GM18858 (cell line): ENCODE data around the gene MACROD2.

Source experiments
- ATAC-seq: cut with Tn5 transposase; IDR thresholded peaks from one replicate; pipeline ENCODE4 v1.9.1; 2021; ENCODE audit not compliant: unreplicated experiment

MACROD2 gene

DNA sequence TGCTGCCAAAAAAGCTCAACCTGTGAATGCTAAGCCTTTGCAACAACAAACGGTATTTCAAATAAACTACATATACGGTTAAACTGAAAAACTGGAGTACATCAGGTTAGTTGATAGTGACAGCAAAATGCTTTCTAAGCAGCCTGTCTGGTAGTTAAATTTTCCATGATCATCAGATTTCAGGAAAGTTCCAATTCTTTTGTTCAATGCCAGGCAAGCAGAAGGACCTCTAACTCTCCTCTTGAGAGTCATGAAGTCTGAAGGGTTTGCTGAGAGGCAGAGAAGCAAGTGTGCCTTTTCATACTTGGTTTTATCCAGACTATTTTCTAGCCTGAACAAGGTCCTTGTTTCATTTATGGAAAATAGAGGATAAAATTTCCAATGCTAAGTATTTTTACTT lies 337.6 kb downstream of the MACROD2 start:
- no peak for ATAC-seq

DNA sequence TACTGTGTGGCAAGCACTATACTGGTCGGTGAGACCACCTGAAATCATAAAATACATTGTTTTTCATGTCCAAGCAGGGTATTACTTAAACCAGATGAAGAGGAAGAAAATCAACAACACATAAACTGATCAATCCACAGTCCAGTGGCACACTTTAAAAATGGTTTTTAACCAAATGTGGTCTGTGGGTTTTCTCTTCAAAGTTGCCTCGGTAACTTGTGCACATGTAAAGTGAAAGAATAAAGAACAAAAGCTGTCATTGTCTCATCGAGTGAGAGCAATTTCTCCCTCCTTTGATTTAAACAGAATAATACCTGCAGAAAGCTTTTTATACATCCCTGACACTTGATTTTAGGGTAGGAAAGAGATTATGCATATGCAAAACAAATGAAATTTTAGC lies 338.4 kb downstream of the MACROD2 start:
- ATAC-seq = no peak

DNA sequence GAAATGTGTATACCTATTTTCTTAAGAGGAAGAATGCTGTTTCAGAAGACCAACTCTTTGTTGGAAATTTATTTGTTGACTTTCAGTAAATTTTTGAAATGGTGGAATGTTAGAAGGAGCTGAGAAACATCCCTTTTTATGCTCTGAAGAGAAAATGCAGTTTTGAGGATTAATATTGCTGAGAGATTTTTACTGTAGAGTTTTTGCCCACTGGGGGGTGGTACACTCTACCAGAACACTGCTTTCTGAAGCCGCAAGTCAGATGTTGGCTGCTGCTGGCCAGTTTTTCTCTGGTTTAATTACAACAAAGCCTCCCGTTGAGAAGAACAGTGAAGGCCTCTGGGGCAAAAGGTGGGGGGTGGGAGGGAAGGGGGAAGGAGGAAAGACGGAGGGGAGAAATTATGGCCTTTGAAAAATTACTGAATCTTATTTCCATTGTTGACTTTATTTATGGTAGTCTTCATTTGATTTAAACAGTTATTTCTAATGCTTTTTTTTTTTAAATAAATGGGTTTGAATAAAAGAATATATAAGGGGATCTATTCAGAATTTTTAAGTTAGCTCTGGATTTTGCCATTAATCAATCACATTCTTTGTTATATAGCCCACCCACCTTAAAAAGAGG lies 339.1 kb downstream of the MACROD2 start:
- ATAC-seq = no peak

GRCh38 chr20:14335052-14335451 lies 339.7 kb downstream of the MACROD2 start:
- ATAC-seq = no peak

- no peak for ATAC-seq
These were observed 341.4 kb downstream of the MACROD2 start for GRCh38 chr20:14336686-14337085.

DNA sequence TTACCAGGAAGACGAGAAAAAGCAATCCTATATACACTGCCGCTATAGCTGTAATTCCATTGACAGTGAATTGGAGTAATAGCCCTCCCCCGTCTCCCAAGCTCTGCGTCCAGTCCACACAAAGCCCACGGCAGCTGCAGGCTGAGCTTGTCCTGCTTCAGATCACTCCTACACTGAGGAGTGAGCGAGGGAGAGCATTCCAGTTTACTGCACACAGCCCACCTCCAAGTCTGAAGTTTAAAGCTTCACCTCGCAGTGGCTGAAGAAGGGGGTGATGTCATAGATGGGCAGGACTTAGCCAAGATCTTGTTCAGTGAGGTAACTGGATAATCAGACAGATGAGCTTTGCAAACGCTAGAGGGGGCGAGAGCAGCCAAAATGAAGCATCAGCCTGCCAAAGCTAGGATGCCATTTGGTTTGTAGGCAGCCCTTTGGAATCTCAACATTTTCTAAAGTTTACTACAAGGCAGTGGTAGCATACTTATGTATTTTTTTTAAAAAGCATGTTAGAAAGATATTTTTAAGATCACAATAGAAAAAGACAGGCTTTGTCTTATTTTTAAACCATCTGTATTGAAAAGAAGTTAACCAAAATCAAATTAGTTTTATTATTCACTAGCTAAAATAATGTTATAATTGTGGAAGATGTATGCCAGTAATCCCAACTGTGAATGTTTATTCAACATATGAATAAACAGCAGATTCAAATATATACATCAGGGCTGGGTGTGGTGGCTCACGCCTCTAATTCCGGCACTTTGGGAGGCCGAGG lies 342.3 kb downstream of the MACROD2 start, which contains the start of gene FLRT3:
TSS of gene FLRT3 (minus strand) at position 213 of the 772 bp plus-strand sequence. CDS start 10,106 bp downstream, outside the sequence.
- peak; percentile 97 for ATAC-seq

GRCh38 chr20:14341801-14342200 lies 346.5 kb downstream of the MACROD2 start:
- no peak for ATAC-seq

- no peak for ATAC-seq
These were observed 347.6 kb downstream of the MACROD2 start for GRCh38 chr20:14342918-14343317.

DNA sequence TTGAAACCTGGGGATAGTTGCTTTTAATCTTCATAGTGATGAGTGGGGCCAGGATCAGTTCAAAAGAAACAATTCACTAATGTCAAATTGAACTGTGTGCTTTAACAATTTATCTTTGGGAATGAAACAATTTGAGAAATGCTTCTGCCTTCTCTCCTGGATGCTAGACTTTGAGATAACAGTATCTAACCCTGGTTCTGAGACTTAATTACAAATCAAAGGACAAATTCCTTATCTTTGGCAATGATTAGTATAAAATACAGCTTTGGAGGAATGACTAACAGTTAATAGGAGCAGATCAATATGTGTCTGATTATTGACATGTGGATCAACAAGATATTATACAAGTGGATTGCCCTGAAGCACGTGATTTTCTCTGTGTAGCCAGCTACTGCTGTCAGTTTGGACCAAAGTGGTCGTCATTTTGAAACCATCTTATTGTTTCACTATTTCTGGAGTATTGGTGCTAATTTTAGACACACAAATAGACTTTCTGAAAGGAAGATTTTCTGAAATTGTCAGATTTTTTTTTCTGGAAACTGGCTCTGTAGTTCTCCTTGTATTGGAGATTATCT lies 348.3 kb downstream of the MACROD2 start:
- ATAC-seq = no peak

DNA sequence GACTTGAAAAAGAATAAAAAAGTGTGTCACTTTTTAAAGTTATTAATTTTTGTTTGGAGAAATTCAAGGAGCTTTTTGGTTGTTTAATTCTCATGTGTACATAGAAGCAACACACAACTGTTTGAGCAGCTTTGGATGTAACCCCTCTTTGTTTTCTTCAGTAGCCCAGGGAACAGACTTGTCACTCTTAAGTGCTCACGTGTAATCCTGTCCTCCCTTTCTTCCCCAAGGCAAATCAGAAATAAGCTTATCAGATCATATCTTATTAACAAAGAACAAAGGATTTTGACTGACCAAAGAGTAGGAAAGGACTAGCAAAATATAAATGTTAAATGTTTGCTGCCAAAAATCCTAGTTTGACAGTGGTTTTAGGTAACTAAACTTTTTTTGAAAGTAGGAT lies 349.4 kb downstream of the MACROD2 start:
- no peak for ATAC-seq

DNA sequence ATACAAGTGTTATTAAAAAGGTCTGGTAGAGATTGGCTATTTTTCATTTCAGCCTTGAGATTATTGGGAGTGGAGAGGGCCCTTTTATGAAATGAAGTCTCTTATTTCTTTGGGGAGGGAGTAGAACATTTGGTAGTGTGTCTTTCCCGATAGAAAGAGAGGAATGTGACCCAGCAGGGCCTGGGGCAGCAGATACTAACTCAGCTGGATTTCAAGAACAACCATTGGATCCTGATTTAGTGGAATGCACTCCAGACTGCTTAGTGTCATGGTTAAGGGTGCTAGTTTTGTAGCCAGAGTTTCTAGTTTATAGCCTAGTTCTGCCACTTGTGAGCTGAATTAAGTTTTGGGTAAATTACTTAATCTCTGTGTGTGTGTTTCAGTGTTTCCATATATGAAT lies 360.5 kb downstream of the MACROD2 start:
- no peak for ATAC-seq

DNA sequence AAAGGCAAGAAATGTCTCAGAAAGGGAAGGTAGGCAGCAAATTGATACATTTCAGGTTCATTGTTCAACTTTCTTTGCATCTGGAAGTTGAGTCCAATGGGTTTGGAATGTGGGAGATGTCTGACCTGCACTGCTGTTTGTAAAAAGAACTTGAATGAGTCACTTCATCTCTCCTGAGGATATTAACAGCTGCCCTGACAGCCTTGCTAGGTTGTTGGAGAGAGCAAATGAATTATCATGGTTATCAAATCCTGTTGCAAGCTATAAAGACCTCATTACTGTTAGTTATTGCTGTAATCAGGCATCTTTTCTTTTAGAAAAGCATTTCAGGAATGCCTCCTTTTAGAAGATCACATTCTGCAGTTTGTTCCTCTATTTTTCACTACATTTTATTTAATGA lies 365.1 kb downstream of the MACROD2 start:
- ATAC-seq = no peak

DNA sequence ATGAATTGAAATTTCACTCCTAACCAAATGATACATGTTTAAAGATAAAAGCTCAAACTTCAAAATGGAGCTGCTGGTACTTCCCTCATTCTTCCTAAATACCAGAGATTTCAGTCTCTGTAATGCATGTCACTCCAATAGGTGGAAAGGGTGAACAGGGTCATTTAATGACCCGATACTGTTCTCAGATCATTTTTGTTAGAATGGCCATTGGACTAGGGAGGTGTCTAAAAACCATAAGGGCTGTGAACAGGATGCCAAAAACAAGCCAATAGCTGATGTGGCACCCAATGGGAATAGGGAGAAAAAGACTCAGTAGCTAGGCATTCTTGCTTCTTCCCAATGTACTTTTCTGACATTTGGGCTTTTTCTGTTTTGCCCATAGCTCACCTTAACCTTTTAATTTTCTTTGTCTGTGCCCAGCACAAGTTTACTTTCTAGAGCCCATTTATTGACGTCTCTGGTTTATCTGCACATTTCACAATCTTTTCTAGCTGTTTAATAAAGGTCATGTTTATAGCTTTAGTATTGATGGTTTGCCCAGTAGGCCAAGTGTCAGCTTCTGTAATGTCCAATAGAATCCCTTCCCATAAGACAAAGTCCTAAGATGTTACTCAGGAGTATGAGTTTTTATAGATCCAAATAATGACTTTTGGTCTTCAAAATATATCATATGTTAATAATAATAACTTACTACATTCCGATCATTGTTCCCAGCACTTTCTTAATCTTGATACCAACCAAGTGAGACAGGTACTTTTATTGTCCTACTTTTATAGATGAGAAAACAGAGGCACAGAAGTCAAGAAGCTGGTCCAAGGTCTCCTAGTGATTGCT lies 366.4 kb downstream of the MACROD2 start:
- no peak for ATAC-seq

- no peak for ATAC-seq
These were observed 378.9 kb downstream of the MACROD2 start for GRCh38 chr20:14374196-14374595.

- ATAC-seq = no peak
These were observed 380.2 kb downstream of the MACROD2 start for GRCh38 chr20:14375416-14375985.

GRCh38 chr20:14378326-14378725 lies 383.0 kb downstream of the MACROD2 start:
- ATAC-seq = no peak

GRCh38 chr20:14383335-14383734 lies 388.0 kb downstream of the MACROD2 start:
- no peak for ATAC-seq

DNA sequence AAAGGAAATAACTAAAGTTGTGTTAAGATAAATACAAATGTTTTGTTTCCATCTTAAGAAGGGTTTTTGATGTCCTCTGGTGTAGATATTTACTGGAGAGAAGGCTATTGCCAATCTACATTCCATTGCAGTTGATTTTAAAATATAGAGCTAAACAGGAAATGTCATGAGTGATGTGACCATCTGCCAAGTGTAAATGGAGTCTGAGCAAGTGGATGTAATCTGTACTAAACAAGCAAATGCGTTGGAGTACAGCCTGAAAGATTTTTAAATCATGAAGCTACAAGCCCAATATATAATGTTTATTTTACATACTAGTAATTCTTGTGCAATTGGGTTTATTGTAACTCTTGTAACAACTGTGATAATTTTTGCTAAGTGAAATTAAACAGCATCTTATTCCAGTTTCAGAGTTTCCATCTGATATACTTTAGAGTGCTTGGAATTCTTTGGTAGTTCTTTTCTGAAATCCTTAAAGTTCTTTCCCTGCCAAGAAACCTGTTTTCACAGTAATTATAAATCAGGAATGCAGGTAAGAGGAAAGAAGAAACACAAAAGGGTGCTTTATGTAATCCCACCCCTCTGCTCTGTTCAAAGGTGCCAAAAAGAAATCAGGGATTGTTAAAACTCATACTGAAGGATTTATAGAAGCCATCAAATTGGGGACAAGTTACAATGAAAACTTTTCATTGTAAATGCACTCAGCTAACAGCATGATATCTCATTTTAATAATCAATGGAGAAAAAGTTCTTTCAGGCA lies 389.3 kb downstream of the MACROD2 start:
- no peak for ATAC-seq

DNA sequence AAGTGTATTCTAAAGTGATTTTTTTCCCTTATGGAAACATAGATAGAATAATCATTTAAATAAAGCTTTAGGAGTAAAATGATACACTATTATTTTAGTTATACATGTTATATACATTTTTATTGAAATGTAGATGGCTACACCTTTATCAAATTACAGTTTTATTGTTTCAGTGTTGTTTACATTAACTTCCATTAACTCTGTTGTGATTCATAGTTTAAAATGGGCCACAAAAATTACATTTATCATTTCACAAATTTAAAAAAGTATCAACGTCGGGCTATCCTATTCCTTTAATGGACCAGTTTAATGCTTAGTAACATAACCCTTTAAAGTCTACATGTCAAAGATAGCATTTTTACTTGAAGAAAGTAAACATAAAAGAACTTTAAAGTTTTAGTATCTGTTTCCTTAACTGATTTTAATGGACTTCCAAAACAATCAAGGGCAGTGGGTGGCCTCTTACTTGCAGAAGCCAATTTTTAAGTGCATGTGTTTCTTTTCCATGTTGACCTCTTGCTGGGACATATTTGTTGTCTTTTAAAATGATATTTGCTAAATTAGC lies 389.9 kb downstream of the MACROD2 start:
- no peak for ATAC-seq

GRCh38 chr20:14386726-14387125 lies 391.4 kb downstream of the MACROD2 start:
- ATAC-seq = no peak
